H9 (cell line): ENCODE measurements around the gene MCF2L2. TPM values are rescaled to one million over a fixed set of nuclear protein-coding genes. Genes with fewer than 3 reads are reported as not detected.

Experiments used
- DNase-seq: peaks from one replicate; pipeline ENCODE4 v3.0.0-alpha.2; 2017
- H2AFZ ChIP-seq: one replicate; pipeline ENCODE4 v1.6.1; 2013; ENCODE audit warnings: mild to moderate bottlenecking, low read length, control low read depth, moderate library complexity
- H2AK5ac ChIP-seq: 2 replicates; pipeline ENCODE4 v1.6.1; 2013; ENCODE audit warnings: low read length, control low read depth, mixed read lengths; ENCODE audit not compliant: insufficient read length
- H2BK120ac ChIP-seq: one replicate; pipeline ENCODE4 v1.6.1; 2013; ENCODE audit warnings: low read depth, mild to moderate bottlenecking, low read length, control low read depth, inconsistent platforms; ENCODE audit not compliant: poor library complexity, severe bottlenecking
- H2BK12ac ChIP-seq: 2 replicates; pipeline ENCODE4 v1.6.1; 2013; ENCODE audit warnings: low read length, control low read depth, mixed read lengths, low read depth; ENCODE audit not compliant: insufficient read length
- H2BK15ac ChIP-seq: 2 replicates; pipeline ENCODE4 v1.6.1; 2013; ENCODE audit warnings: low read depth, low read length, control low read depth
- H2BK20ac ChIP-seq: one replicate; pipeline ENCODE4 v1.6.1; 2013; ENCODE audit warnings: low read depth, mild to moderate bottlenecking, low read length, control low read depth, inconsistent platforms; ENCODE audit not compliant: poor library complexity, severe bottlenecking
- H2BK5ac ChIP-seq: 2 replicates; pipeline ENCODE4 v1.6.1; 2013; ENCODE audit warnings: low read length, control low read depth, mixed read lengths; ENCODE audit not compliant: insufficient read length
- H3K14ac ChIP-seq: 2 replicates; pipeline ENCODE4 v1.6.1; 2013; ENCODE audit warnings: low read length, control low read depth; ENCODE audit not compliant: insufficient read depth
- H3K18ac ChIP-seq: 2 replicates; pipeline ENCODE4 v1.6.1; 2013; ENCODE audit warnings: low read depth, mild to moderate bottlenecking, mixed read lengths, low read length, control low read depth; ENCODE audit not compliant: insufficient read length
- H3K23ac ChIP-seq: 2 replicates; pipeline ENCODE4 v1.6.1; 2013; ENCODE audit warnings: low read length, control low read depth, mixed read lengths, low read depth; ENCODE audit not compliant: insufficient read length
- H3K23me2 ChIP-seq: 2 replicates; pipeline ENCODE4 v1.6.1; 2013; ENCODE audit warnings: low read depth, mild to moderate bottlenecking, mixed read lengths, low read length, control low read depth; ENCODE audit not compliant: insufficient read length, poor library complexity, severe bottlenecking
- H3K27ac ChIP-seq: 2 replicates; pipeline ENCODE4 v1.5.1; 2013; ENCODE audit warnings: low read length, control low read depth, mixed read lengths, low read depth; ENCODE audit not compliant: insufficient read length
- H3K27me3 ChIP-seq: 2 replicates; pipeline ENCODE4 v1.6.1; 2013; ENCODE audit warnings: low read length, control low read depth, inconsistent platforms; ENCODE audit not compliant: insufficient read depth
- H3K4ac ChIP-seq: 2 replicates; pipeline ENCODE4 v1.6.1; 2013; ENCODE audit warnings: low read depth, mild to moderate bottlenecking, control low read depth, inconsistent platforms, low read length, moderate library complexity
- H3K4me1 ChIP-seq: 2 replicates; pipeline ENCODE4 v1.6.1; 2013; ENCODE audit warnings: low read length, control low read depth, inconsistent platforms; ENCODE audit not compliant: insufficient read depth
- H3K4me2 ChIP-seq: 2 replicates; pipeline ENCODE4 v1.6.1; 2013; ENCODE audit warnings: low read length, control low read depth, mixed read lengths; ENCODE audit not compliant: insufficient read length, insufficient read depth
- H3K56ac ChIP-seq: 2 replicates; pipeline ENCODE4 v1.6.1; 2013; ENCODE audit warnings: low read depth, mild to moderate bottlenecking, mixed read lengths, low read length, control low read depth; ENCODE audit not compliant: insufficient read length
- H3K79me1 ChIP-seq: 2 replicates; pipeline ENCODE4 v1.6.1; 2013; ENCODE audit warnings: low read depth, mild to moderate bottlenecking, moderate library complexity, low read length, control low read depth, inconsistent platforms; ENCODE audit not compliant: insufficient read depth, poor library complexity, severe bottlenecking
- H3K79me2 ChIP-seq: 2 replicates; pipeline ENCODE4 v1.6.1; 2013; ENCODE audit warnings: low read length, control low read depth, inconsistent platforms; ENCODE audit not compliant: insufficient read depth
- H3K9ac ChIP-seq: 2 replicates; pipeline ENCODE4 v1.6.1; 2013; ENCODE audit warnings: low read length, control low read depth, mixed read lengths; ENCODE audit not compliant: insufficient read length; ENCODE audit errors: extremely low read depth
- H3K9me3 ChIP-seq: one replicate; pipeline ENCODE4 v1.6.1; 2013; ENCODE audit warnings: low read depth, low read length, inconsistent platforms; ENCODE audit not compliant: control insufficient read depth
- H3T11ph ChIP-seq: one replicate; pipeline ENCODE4 v1.6.1; 2013; ENCODE audit warnings: mild to moderate bottlenecking, low read length, control low read depth, inconsistent platforms
- H4K20me1 ChIP-seq: one replicate; pipeline ENCODE4 v1.6.1; 2013; ENCODE audit not compliant: control insufficient read depth, insufficient read length, insufficient read depth
- H4K5ac ChIP-seq: 2 replicates; pipeline ENCODE4 v1.6.1; 2013; ENCODE audit warnings: low read depth, mild to moderate bottlenecking, mixed read lengths, low read length, control low read depth; ENCODE audit not compliant: insufficient read length
- H4K8ac ChIP-seq: replicated peaks from 2 replicates; pipeline ENCODE4 v1.6.1; 2013; ENCODE audit warnings: low read length, control low read depth, mixed read lengths, low read depth; ENCODE audit not compliant: insufficient read length
- H4K91ac ChIP-seq: 2 replicates; pipeline ENCODE4 v1.6.1; 2013; ENCODE audit warnings: low read depth, mild to moderate bottlenecking, moderate library complexity, mixed read lengths, low read length, control low read depth; ENCODE audit not compliant: insufficient read length
- H3K27ac Mint-ChIP-seq, 3 experiments: 2 replicates in 2 of 3; 3 replicates in 1 of 3; pipeline ENCODE4 v1.8.0; 2020 to 2021; ENCODE audit warnings: mixed read lengths in 3 of 3, mild to moderate bottlenecking in 1 of 3, moderate library complexity in 1 of 3
- H3K27me3 Mint-ChIP-seq: 2 replicates; pipeline ENCODE4 v1.8.0; 2021; ENCODE audit warnings: low read depth, mild to moderate bottlenecking, moderate library complexity, mixed read lengths
- H3K36me3 Mint-ChIP-seq, 3 experiments: 2 replicates in 2 of 3; 3 replicates in 1 of 3; pipeline ENCODE4 v1.8.0; 2020 to 2021; ENCODE audit warnings: low read depth in 3 of 3, mixed read lengths in 3 of 3; ENCODE audit not compliant: insufficient read depth in 1 of 3
- H3K4me1 Mint-ChIP-seq, 2 experiments: 2 replicates each; pipeline ENCODE4 v1.8.0; 2020; ENCODE audit warnings: mixed read lengths in 2 of 2
- H3K4me3 Mint-ChIP-seq, 2 experiments: 2 replicates in 1 of 2; 3 replicates in 1 of 2; pipeline ENCODE4 v1.8.0; 2020 to 2021; ENCODE audit warnings: mild to moderate bottlenecking in 2 of 2, mixed read lengths in 2 of 2, moderate library complexity in 1 of 2
- H3K9me3 Mint-ChIP-seq, 2 experiments: 2 replicates in 1 of 2; 3 replicates in 1 of 2; pipeline ENCODE4 v1.8.0; 2020; ENCODE audit warnings: mild to moderate bottlenecking in 2 of 2, mixed read lengths in 2 of 2, moderate library complexity in 1 of 2
- WGBS: extraction: QIAGEN DNeasy Blood & Tissue Kit; methylation state at CpG from one replicate; pipeline ENCODE4 v1.1.7; 2013; ENCODE audit warnings: missing lambda C conversion rate, low lambda C conversion rate, mixed read lengths; ENCODE audit not compliant: insufficient read length; ENCODE audit errors: extremely low coverage; 5-methylcytosine and 5-hydroxymethylcytosine counted together
- total RNA-seq: library from RNA; stranded (reverse); gene quantifications from 2 replicates; pipeline ENCODE4 v1.2.1, GENCODE V29; 2021
- TF ChIP-seq, protein P1 (sequence below): fragments of 200-600 bp; sonication (generic); conservative IDR thresholded peaks from 3 replicates; pipeline ENCODE4 v1.8.0; 2021; ENCODE audit warnings: antibody characterized with exemption, mild to moderate bottlenecking

The MCF2L2 gene
- total RNA-seq, 1 experiment from 2014 or later = 6.4 TPM

DNA sequence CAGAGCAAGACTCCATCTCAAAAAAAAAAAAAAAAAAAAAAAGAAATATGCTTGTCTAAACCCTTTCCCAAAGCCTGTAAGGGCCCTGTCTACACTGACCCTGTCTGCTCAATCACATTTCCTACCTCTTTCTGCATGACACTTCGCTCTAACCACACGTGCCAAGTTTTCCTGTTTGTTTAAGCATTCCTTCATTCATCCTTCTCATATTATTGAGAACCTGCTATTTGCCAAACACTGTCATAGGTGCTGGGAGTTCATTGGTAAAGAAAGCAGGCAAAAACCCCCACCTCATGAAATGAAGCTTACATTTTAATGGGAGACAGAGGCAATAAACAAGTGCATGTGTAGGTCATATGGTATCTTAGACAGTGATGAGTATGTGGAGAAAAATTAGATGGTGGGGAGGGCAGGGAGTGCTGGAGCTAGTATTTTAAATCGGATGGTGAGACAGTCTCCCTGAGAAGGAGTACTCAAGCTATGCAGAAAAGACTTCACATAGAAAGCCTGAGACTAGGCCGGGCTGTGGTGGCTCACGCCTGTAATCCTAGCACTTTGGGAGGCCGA lies 127.3 kb downstream of the MCF2L2 start:
- H4K5ac ChIP-seq = no peak overlapping the region
- no peak overlapping the region for H2BK5ac ChIP-seq
- Mint-ChIP-seq H3K9me3 (no peaks in the 10 kb centered on the region), H3K4me1 (peaks cover 20% of the 10 kb centered on the region in 2 experiments), H3K36me3 (peaks cover 0 to 15% (median 9%) of the 10 kb centered on the region in 3 experiments; a peak in 6 of 7 replicates), H3K27me3 (no peaks in the 10 kb centered on the region; the same call in 1 of the 2 replicates), H3K4me3 (no peak overlapping the region), H3K27ac (no peak overlapping the region)
- no peak overlapping the region for H2BK20ac ChIP-seq
- no peak overlapping the region for H3K56ac ChIP-seq
- no peak overlapping the region for H2BK120ac ChIP-seq
- H4K91ac ChIP-seq = no peak overlapping the region
- H3K4me2 ChIP-seq = no peak overlapping the region
- no peak overlapping the region for H4K8ac ChIP-seq
- H3K27me3 ChIP-seq = no peaks in the 10 kb centered on the region
- H3K79me1 ChIP-seq = no peaks in the 10 kb centered on the region
- no peak overlapping the region for H3K4ac ChIP-seq
- H3K18ac ChIP-seq = no peak overlapping the region
- H4K20me1 ChIP-seq = no peaks in the 10 kb centered on the region
- no peak overlapping the region for H2BK12ac ChIP-seq
- TF ChIP-seq, protein P1, sequence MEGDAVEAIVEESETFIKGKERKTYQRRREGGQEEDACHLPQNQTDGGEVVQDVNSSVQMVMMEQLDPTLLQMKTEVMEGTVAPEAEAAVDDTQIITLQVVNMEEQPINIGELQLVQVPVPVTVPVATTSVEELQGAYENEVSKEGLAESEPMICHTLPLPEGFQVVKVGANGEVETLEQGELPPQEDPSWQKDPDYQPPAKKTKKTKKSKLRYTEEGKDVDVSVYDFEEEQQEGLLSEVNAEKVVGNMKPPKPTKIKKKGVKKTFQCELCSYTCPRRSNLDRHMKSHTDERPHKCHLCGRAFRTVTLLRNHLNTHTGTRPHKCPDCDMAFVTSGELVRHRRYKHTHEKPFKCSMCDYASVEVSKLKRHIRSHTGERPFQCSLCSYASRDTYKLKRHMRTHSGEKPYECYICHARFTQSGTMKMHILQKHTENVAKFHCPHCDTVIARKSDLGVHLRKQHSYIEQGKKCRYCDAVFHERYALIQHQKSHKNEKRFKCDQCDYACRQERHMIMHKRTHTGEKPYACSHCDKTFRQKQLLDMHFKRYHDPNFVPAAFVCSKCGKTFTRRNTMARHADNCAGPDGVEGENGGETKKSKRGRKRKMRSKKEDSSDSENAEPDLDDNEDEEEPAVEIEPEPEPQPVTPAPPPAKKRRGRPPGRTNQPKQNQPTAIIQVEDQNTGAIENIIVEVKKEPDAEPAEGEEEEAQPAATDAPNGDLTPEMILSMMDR = no peak
- H2AFZ ChIP-seq = no peak overlapping the region
- no peak overlapping the region for H3K27ac ChIP-seq
- no peak overlapping the region for H2BK15ac ChIP-seq
- no peak for DNase-seq
- no peaks in the 10 kb centered on the region for H3K9me3 ChIP-seq
- H3K23ac ChIP-seq = no peak overlapping the region
- H3K4me1 ChIP-seq = peaks cover 6% of the 10 kb centered on the region
- no CpG with 5 or more reads among the region's 6 CpGs for WGBS
- no peak overlapping the region for H3T11ph ChIP-seq
- H3K14ac ChIP-seq = no peak overlapping the region
- no peaks in the 10 kb centered on the region for H3K79me2 ChIP-seq
- H3K23me2 ChIP-seq = no peaks in the 10 kb centered on the region
- no peak overlapping the region for H2AK5ac ChIP-seq
- no peak overlapping the region for H3K9ac ChIP-seq
